Upper lobe of left lung (tissue), 6 donors: ENCODE results near the gene EPB41L4B. TPM values are rescaled to one million over a fixed set of nuclear protein-coding genes. Genes with fewer than 3 reads are reported as not detected.

ENCODE experiments used
- ATAC-seq, 2 donors: fragments of 200-7000 bp; cut with Tn5 transposase; one replicate each; pipeline ENCODE4 v1.9.1; 2022; ENCODE audit warnings: mild to moderate bottlenecking in 2 of 2, moderate library complexity in 2 of 2; ENCODE audit not compliant: low FRiP score in 2 of 2
- DNase-seq, 2 donors: peaks; one replicate each; pipeline ENCODE4 v3.0.0-alpha.2; 2019 to 2020
- H3K27ac ChIP-seq, 4 donors: fragments of 200-600 bp; sonication (generic); one replicate each; pipeline ENCODE4 v1.5.1; 2016 to 2019
- H3K27me3 ChIP-seq, 4 donors: fragments of 200-600 bp; sonication (generic); one replicate each; pipeline ENCODE4 v1.5.1; 2017 to 2019
- H3K36me3 ChIP-seq, 4 donors: fragments of 200-600 bp; sonication (generic); one replicate each; pipeline ENCODE4 v1.5.1; 2016 to 2019
- H3K4me1 ChIP-seq, 4 donors: fragments of 200-600 bp; sonication (generic); one replicate each; pipeline ENCODE4 v1.5.1; 2018 to 2019
- H3K4me3 ChIP-seq, 4 donors: fragments of 200-600 bp; sonication (generic); one replicate each; pipeline ENCODE4 v1.5.1; 2017 to 2019; ENCODE audit warnings: mild to moderate bottlenecking in 2 of 4, moderate library complexity in 1 of 4
- H3K9me3 ChIP-seq, 4 donors: fragments of 200-600 bp; sonication (generic); one replicate each; pipeline ENCODE4 v1.5.1; 2018 to 2019
- CTCF ChIP-seq, 6 experiments: fragments of 450-650 bp in 4 of 6; fragments of 200-600 bp in 2 of 6; sonication (generic) in 2 of 6; IDR thresholded peaks; one replicate each; pipeline ENCODE4 v1.5.1; 2016 to 2019; ENCODE audit warnings: antibody characterized with exemption in 6 of 6
- EP300 ChIP-seq, 4 donors: sonication (generic); formaldehyde crosslinking; IDR thresholded peaks; one replicate each; pipeline ENCODE4 v1.5.1; 2017; ENCODE audit warnings: antibody characterized with exemption in 4 of 4, control low read depth in 2 of 4
- POLR2A ChIP-seq, 4 donors: fragments of 450-650 bp; IDR thresholded peaks; one replicate each; pipeline ENCODE4 v1.5.1; 2016 to 2017; ENCODE audit warnings: antibody characterized with exemption in 4 of 4, mild to moderate bottlenecking in 2 of 4
- POLR2AphosphoS5 ChIP-seq, 2 donors: sonication (generic); formaldehyde crosslinking; IDR thresholded peaks; one replicate each; pipeline ENCODE4 v1.5.1; 2017; ENCODE audit warnings: antibody characterized with exemption in 2 of 2
- WGBS, 2 donors: methylation state at CpG; one replicate each; pipeline ENCODE4 v1.1.5; 2017 to 2018; 5-methylcytosine and 5-hydroxymethylcytosine counted together
- total RNA-seq, 6 donors: library from RNA; depleted of rRNA in 4 of 6; stranded (reverse); fragments of >200 nt in 4 of 6; gene quantifications; one replicate each; pipeline versions ENCODE4 v1.1.0 to v1.2.1, GENCODE V29; 2016 to 2021
- donor health status: DM: no; HTN: no; CAD: no; lungs with moderate emphysema.
- donor health status: DM: no; HTN: yes; CAD: no; lungs with severe emphysema.

EPB41L4B gene
- total RNA-seq, 6 donors from 2014 or later = 8.3 to 28.0 (median 10.9) TPM

DNA sequence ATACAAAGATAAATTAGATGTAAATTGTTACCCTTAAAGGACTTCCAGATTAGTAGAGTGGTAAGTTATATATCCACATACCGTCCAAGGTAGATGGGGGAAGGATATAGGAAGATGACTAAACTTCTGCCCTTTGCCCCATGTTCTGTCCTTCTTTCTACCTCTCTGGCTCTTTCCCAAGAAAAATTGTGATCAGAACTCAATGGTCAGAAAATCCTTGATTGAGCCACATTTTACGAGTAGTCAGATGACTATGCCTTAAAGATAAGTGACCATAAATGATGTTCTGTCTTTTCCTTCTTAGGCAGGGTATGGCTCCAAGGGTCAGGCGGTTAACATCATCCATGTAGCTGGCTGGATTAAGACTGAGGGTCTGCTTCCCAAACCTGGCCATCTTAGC lies 158.2 kb downstream of the EPB41L4B start:
- H3K4me1 ChIP-seq = peaks cover 0 to 11% (median 3%) of the 10 kb centered on the region in 4 donors
- H3K4me3 ChIP-seq = no peak overlapping the region
- no peak overlapping the region for H3K27ac ChIP-seq
- WGBS, 2 donors = 90 to 95% methylated on average over 3 of the region's 3 CpGs
- ATAC-seq = no peak
- TF ChIP-seq CTCF (IDR thresholded peaks at IDR 0.05) = no peak
- no peak for TF ChIP-seq EP300 (IDR thresholded peaks at IDR 0.05)
- no peak for TF ChIP-seq POLR2AphosphoS5 (IDR thresholded peaks at IDR 0.05)
- TF ChIP-seq POLR2A (IDR thresholded peaks at IDR 0.05) = no peak
- no peaks in the 10 kb centered on the region for H3K36me3 ChIP-seq
- peaks cover 0 to 8% (median 3%) of the 10 kb centered on the region in 4 donors for H3K27me3 ChIP-seq
- no peaks in the 10 kb centered on the region for H3K9me3 ChIP-seq
- DNase-seq = no peak

DNA sequence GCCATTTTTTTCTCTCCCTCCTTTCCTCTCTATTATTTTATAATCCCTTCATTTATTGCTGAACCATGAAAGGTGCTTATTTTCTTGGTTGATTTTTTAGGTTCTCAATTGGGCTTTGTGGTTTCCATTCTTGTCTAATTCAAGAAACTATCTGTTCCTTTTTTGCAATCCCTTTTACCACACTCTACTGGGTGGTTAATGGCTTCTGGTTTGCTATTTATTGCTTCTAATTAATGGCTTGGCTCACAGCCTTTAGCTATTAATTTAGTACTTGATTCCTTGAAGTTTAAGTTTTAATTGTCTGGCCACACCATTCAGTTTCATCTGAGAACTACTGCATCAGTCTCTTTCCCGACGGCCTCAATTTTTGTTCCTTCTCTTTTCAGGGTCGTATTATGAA lies 159.4 kb downstream of the EPB41L4B start:
- 88 to 95% methylated on average over 3 of the region's 3 CpGs for WGBS, 2 donors
- DNase-seq (no peak), ATAC-seq (no peak)
- Histone ChIP-seq H3K36me3 (no peaks in the 10 kb centered on the region), H3K27me3 (peaks cover 0 to 4% (median under 1%) of the 10 kb centered on the region in 4 donors), H3K27ac (no peak overlapping the region), H3K9me3 (no peaks in the 10 kb centered on the region), H3K4me3 (no peak overlapping the region), H3K4me1 (peaks cover 0 to 2% (median 0%) of the 10 kb centered on the region in 4 donors)
- no peak for TF ChIP-seq POLR2A (IDR thresholded peaks at IDR 0.05)
- TF ChIP-seq EP300 (IDR thresholded peaks at IDR 0.05) = no peak
- no peak for TF ChIP-seq POLR2AphosphoS5 (IDR thresholded peaks at IDR 0.05)
- TF ChIP-seq CTCF (IDR thresholded peaks at IDR 0.05) = no peak

- no peak overlapping the region for H3K4me3 ChIP-seq
- H3K9me3 ChIP-seq = no peaks in the 10 kb centered on the region
- H3K36me3 ChIP-seq = no peaks in the 10 kb centered on the region
- no peak overlapping the region for H3K27ac ChIP-seq
- no peak for ATAC-seq
- DNase-seq = no peak
- H3K4me1 ChIP-seq = no peaks in the 10 kb centered on the region
- no peak for TF ChIP-seq POLR2A (IDR thresholded peaks at IDR 0.05)
- TF ChIP-seq CTCF (IDR thresholded peaks at IDR 0.05) = no peak
- TF ChIP-seq EP300 (IDR thresholded peaks at IDR 0.05) = no peak
- TF ChIP-seq POLR2AphosphoS5 (IDR thresholded peaks at IDR 0.05) = no peak
- WGBS, 2 donors = 87 to 97% methylated on average over 4 of the region's 4 CpGs
- H3K27me3 ChIP-seq = no peaks in the 10 kb centered on the region
These were observed 161.3 kb downstream of the EPB41L4B start for GRCh38 chr9:109159583-109159982.

DNA sequence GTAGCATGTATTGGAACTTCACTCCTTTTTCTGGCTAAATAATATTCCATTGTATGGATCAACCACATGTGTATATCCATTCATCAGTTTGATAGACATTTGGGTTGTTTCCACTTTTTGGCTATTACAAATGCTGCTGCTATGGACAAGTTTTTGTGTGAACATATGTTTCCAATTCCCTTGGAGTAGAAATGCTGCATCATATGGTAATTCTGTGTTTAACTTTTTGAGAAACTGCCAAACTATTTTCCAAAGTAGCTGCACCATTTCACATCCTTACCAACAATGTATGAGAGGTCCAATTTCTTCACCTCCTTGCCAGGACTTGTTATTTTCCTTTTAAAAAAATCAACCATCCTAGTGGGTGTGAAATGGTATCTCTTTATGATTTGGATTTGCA lies 162.2 kb downstream of the EPB41L4B start:
- TF ChIP-seq CTCF (IDR thresholded peaks at IDR 0.05) (no peak), POLR2A (IDR thresholded peaks at IDR 0.05) (no peak)
- no peaks in the 10 kb centered on the region for H3K36me3 ChIP-seq
- ATAC-seq = no peak
- no peaks in the 10 kb centered on the region for H3K27me3 ChIP-seq
- no peak overlapping the region for H3K27ac ChIP-seq
- no peaks in the 10 kb centered on the region for H3K9me3 ChIP-seq
- no peak for DNase-seq
- no peaks in the 10 kb centered on the region for H3K4me1 ChIP-seq
- no peak overlapping the region for H3K4me3 ChIP-seq

- 79 to 81% methylated on average over 8 of the region's 8 CpGs for WGBS, 2 donors
- ATAC-seq = no peak
These were observed 164.2 kb downstream of the EPB41L4B start for GRCh38 chr9:109156708-109157107.

More at GRCh38 chr9:109156708-109157107, 164.2 kb downstream of the EPB41L4B start:
- Histone ChIP-seq H3K27me3 (no peaks in the 10 kb centered on the region), H3K4me1 (no peaks in the 10 kb centered on the region), H3K27ac (no peak overlapping the region), H3K4me3 (no peak overlapping the region), H3K36me3 (no peaks in the 10 kb centered on the region), H3K9me3 (peaks cover 0 to 7% (median 2%) of the 10 kb centered on the region in 4 donors)
- DNase-seq = no peak
- no peak for TF ChIP-seq EP300 (IDR thresholded peaks at IDR 0.05)
- TF ChIP-seq POLR2AphosphoS5 (IDR thresholded peaks at IDR 0.05) = no peak
- no peak for TF ChIP-seq CTCF (IDR thresholded peaks at IDR 0.05)
- TF ChIP-seq POLR2A (IDR thresholded peaks at IDR 0.05) = no peak
